PFSK-1 (cell line): Measurements from ENCODE around the gene PCP4L1.

Experiments
- REST ChIP-seq, 2 experiments: IDR thresholded peaks; 2 replicates each; pipeline versions ENCODE4 v1.6.1 to v1.8.0; 2011 to 2012; ENCODE audit warnings: low read depth in 2 of 2, low read length in 2 of 2, control low read depth in 1 of 2, inconsistent platforms in 1 of 2, mild to moderate bottlenecking in 1 of 2, moderate library complexity in 1 of 2; ENCODE audit not compliant: insufficient read depth in 1 of 2
- SIN3A ChIP-seq: IDR thresholded peaks from 2 replicates; pipeline ENCODE4 v1.6.1; 2012; ENCODE audit warnings: mild to moderate bottlenecking, low read length, moderate library complexity, borderline replicate concordance; ENCODE audit not compliant: insufficient read depth

GRCh38 chr1:161305867-161306519 is 47.4 kb downstream of the PCP4L1 start:
- TF ChIP-seq SIN3A, result no peak
- TF ChIP-seq REST (IDR thresholded peaks at IDR 0.05; ENCODE audit: insufficient read depth in 1 of 2, low read depth in 2 of 2, low read length in 2 of 2), result no peak
